ENCODE measurements around the gene CMSS1. TPM values are rescaled to one million over a fixed set of nuclear protein-coding genes. Genes with fewer than 3 reads are reported as not detected.
A peak's percentile ranks its signal among the peaks of the same experiment; 100 is the strongest.

Gene CMSS1
- total RNA-seq, 1 donor = 8.6 TPM

GRCh38 chr3:99958222-99958912, 140.7 kb downstream of the CMSS1 start:
- DNase-seq (ENCODE audit: low read depth) = no peak
- TF ChIP-seq CTCF (IDR thresholded peaks at IDR 0.05; ENCODE audit: insufficient read depth, low read depth, low read length) = no peak
- H3K4me3 ChIP-seq (ENCODE audit: low read depth, low read length) = no peak overlapping the region

GRCh38 chr3:99960123-99960878, 142.6 kb downstream of the CMSS1 start:
- TF ChIP-seq CTCF (IDR thresholded peaks at IDR 0.05; ENCODE audit: insufficient read depth, low read depth, low read length) = no peak
- no peak for DNase-seq (ENCODE audit: low read depth)
- H3K4me3 ChIP-seq (ENCODE audit: low read depth, low read length) = no peak overlapping the region

GRCh38 chr3:99960941-99961340, 143.3 kb downstream of the CMSS1 start:
- TF ChIP-seq CTCF (IDR thresholded peaks at IDR 0.05; ENCODE audit: insufficient read depth, low read depth, low read length) = no peak
- peak; percentile 55 for DNase-seq (ENCODE audit: low read depth)
- H3K4me3 ChIP-seq (ENCODE audit: low read depth, low read length) = no peak overlapping the region

GRCh38 chr3:99961756-99962515, 144.3 kb downstream of the CMSS1 start:
- DNase-seq (ENCODE audit: low read depth) = no peak
- H3K4me3 ChIP-seq (ENCODE audit: low read depth, low read length) = no peak overlapping the region
- TF ChIP-seq CTCF (IDR thresholded peaks at IDR 0.05; ENCODE audit: insufficient read depth, low read depth, low read length) = no peak

GRCh38 chr3:99962703-99963102, 145.0 kb downstream of the CMSS1 start:
- peak; percentile 78 for DNase-seq (ENCODE audit: low read depth)
- no peak for TF ChIP-seq CTCF (IDR thresholded peaks at IDR 0.05; ENCODE audit: insufficient read depth, low read depth, low read length)
- no peak overlapping the region for H3K4me3 ChIP-seq (ENCODE audit: low read depth, low read length)

- peak; percentile 70 for DNase-seq (ENCODE audit: low read depth)
- TF ChIP-seq CTCF (IDR thresholded peaks at IDR 0.05; ENCODE audit: insufficient read depth, low read depth, low read length) = no peak
These were observed 147.4 kb downstream of the CMSS1 start for GRCh38 chr3:99965077-99965476.

More at GRCh38 chr3:99965077-99965476, 147.4 kb downstream of the CMSS1 start:
- no peak overlapping the region for H3K4me3 ChIP-seq (ENCODE audit: low read depth, low read length)

Data from fibroblast of villous mesenchyme (primary cell).